DMS53 treated with DMSO at 0.1 percent for 48 hours (cell line): ENCODE data around the gene PEX11B.

ENCODE experiments used
- DNase-seq: peaks from one replicate; lab custom pipeline; 2025; ENCODE audit not compliant: unreplicated experiment; lab: John Stamatoyannopoulos, UW

Gene PEX11B, protein sequence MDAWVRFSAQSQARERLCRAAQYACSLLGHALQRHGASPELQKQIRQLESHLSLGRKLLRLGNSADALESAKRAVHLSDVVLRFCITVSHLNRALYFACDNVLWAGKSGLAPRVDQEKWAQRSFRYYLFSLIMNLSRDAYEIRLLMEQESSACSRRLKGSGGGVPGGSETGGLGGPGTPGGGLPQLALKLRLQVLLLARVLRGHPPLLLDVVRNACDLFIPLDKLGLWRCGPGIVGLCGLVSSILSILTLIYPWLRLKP

GRCh38 chr1:145918144-145918991 is at the start of gene PEX11B:
PEX11B (minus strand) TSS chr1:145918717; CDS start chr1:145918688, 29 bp downstream.
- peak; percentile 80 for DNase-seq

DNA sequence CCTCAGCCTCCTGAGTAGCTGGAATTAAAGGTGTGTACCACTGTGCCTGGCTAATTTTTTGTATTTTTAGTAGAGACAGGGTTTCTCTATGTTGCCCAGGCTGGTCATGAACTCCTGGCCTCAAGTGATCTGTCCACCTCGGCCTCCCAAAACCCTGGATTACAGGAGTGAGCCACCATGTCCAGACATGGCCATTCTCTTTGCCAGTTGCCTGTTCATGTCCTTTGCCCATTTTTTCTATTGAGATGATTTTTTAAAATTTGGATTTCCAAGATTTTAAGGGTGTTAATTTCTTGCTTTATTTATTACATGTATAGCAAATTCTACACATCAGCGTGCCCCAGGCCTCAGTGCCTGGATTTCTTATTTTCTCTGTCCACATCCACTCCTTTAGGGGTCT is 48.8 kb upstream of the PEX11B start:
- no peak for DNase-seq

- DNase-seq: no peak
Observed at GRCh38 chr1:145965119-145965744, 46.7 kb upstream of the PEX11B start.

DNA sequence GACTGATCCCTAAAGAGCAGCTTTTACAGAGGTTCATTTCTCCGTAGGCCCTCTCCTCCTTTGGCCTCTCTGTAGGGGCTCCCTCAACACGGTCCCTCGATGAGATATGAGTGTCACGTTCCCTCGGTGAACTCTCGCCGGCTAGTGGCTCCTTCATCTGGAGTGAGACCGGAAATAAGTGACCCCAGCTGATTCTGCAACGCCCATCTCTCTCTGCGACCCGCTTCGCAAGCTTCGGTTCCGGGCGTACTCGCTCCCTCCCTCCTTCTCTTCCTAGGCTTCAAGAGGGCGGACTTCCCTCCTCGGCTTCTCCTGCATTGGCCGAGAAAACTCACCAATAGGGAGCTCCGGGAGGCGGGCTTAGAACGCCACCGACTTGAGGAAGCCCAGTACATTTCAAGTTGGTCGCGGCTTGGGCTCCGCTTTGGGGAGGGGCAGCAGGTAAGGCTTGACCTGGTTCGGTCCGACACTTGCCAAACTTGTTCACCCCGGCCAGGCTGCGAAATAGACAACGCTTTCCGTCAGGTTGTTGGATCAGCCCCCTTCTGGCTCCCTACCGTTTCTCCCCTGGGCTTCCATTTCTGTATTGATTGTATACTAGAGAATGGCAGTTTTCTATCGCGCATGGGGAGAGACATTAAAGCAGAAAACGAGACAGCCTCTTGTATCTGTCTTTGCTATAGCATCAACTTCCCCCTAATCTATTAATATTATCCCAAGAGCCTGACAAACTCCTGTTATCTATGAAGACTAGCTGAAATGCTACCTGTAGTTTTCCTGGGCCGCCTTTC is 46.0 kb upstream of the PEX11B start, which contains the start of the genes ANKRD34A and POLR3GL:
Gene ANKRD34A, minus strand, starts transcription at position 248 of the 791 bp plus-strand sequence. CDS start 2,816 bp downstream, outside the sequence.
Gene POLR3GL, plus strand, starts transcription at position 363 of the 791 bp plus-strand sequence. CDS start 10,176 bp downstream, outside the sequence.
- DNase-seq: peak; percentile 92

- peak; percentile 30 for DNase-seq
Observed at GRCh38 chr1:145963265-145964019, 44.9 kb upstream of the PEX11B start.

DNA sequence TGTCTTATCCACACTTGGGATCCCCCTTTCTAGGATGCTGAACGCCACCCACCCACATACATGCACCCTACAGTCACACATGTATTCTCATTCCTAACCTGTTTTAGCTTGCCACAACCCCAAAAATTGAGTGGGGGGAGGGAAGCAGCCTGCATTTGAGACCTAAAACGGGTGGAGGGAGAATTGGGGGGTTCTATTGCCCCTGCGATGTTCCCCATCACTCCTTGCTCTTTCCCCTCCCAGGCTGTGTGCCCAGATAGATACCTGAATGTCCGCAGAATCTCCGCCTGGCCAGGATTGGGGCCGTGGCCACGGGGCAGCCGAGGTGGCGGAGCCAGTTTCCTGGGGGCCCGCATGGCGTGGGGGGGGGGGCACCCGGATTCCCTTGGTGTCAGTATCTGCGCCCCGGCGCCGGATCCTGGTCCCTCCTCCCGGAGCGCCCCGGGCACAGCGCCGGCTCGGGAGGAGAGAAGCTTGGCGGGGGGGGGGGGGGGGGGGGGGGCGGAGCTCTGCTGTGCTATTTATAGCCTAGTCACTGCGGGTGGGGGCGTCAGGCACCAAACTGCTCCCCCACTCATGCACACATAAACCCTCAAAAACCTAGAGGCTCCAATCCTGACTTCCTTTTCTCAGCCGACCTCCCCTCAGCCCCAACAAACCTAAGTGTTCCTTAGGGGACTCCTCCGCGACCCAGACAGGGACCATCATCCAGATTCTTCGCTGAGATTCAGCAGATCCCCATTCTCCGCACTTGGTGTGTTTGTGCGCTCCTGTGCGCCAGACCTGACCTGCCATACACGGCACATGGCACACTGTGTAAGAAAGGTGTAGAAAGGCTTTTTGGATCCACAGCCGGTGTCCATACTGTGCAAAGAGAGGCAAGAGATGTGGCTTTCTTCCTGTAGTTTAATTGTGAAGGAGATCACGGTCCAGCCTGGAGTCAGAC is 43.9 kb upstream of the PEX11B start:
- DNase-seq: no peak

GRCh38 chr1:145961425-145962156 is 43.1 kb upstream of the PEX11B start:
- DNase-seq: peak; percentile 43

GRCh38 chr1:145961109-145961424 is 42.5 kb upstream of the PEX11B start:
- DNase-seq: no peak

DNA sequence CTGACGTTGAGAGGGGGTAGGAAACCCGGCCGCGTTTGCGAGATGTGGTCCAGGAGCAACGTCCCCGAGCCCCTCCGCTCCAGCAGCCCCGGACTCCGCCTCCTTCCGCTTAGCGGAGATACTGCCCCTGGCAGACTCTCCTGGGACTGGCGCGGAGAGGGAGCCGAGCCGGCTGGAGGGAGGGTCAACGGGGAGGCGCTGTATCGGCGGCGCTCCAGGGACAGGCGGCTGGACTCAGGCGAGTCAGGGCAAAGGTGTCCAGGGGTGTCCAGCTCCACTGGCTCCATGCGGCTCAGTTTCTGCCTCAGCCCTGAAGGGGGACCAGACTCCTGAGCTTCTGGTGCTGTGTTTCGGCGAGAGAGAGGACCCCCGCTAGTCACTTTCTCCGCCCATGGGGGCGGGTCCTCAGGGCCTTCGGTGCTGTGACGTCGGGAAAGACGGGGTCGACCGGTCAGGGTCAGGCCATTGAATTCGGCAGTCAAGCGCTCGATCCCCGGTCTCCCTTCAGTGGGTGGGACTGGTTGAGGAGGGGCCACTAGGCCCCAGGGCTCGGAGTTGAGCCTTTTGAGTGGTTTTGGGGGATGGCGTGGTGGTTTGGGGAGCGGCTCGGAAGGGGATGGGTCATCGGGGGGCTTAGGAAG is 42.1 kb upstream of the PEX11B start:
- peak; percentile 45 for DNase-seq

DNA sequence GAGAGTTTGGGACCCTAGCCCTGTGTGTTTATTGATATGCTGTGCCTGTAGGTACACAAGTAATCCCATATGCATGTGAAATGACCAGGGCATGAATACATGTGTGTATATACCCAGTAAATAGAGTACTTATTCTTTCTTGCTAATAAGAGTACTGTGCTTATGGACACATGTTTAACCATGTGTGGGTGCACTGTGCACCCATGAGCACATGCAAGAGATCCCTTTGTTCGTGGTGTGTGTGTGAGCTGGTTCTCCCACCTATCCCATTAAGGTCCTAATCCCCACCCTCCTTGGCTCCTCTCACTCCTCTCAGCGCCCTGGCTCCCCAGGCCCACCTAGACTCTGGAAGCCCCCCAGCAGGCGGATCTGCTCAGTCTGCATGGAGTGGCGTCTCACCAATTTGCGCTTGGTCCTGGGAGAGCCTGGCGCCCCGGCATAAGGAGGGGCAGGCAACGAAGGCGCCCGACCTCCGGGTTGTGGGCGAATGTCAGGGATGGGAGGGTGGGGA is 41.5 kb upstream of the PEX11B start:
- no peak for DNase-seq

DNA sequence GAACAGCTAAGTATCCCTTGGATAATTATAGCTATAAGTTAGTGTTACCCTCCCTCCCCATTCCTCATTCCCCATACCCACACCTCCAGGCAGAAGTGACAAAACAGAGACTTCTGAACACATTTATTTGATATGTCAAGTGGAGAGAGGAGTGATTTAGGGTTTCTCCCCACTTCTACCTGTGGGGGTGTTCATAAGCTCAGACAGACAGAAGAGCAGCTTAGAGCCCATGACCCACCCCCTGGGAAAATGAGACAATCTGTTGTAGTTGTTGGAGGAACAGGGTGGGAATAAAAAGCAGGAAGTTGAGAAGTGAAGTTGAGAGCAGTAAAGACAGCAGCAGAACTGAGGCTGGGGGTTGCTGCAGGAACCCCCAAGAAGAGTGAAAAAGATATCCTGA is 40.8 kb upstream of the PEX11B start:
- no peak for DNase-seq

DNA sequence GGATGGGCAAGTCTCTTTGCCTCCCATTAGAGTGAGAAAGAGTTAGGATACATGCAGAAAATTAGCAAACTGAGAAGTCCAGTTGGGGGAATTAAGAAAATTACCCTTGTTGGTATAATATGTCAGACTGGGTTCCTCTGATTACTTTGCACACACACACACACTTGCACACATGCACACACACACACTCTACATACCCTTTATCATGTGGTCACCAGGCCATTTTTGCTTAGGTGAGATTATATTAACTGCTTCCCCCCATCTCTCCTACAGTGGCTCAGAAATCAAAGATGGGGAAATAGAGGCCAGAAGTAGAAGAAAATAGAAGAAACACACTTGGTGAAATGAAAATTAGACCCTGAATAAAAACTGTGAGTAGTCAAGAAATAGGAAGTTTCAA is 40.2 kb upstream of the PEX11B start:
- DNase-seq: no peak

GRCh38 chr1:145957443-145958319 is 39.2 kb upstream of the PEX11B start, which contains the start of gene LIX1L:
LIX1L (minus strand) TSS chr1:145958017; CDS start chr1:145957927, 90 bp downstream.
- DNase-seq: peak; percentile 95

- no peak for DNase-seq
Observed at GRCh38 chr1:145956781-145957442, 38.4 kb upstream of the PEX11B start.

DNA sequence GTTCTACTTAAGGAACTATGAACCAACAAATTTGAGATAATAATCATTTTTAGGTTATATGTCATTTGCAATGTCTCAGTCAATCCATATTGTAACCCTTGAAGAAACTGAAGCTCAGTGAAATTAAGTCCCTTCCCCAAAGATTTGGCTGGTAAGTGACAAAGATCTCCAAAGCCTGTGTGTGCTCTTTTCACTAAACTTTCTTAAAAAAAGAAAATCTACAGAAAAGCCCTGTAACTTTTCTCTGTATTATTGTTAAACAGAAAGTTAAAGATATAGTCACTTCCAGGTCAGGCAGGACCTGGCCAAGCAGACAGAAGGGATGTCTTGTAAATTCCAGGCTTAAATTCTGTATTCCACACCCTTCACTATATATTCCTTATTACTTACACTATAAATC is 37.8 kb upstream of the PEX11B start:
- no peak for DNase-seq

GRCh38 chr1:145955436-145955835 is 36.9 kb upstream of the PEX11B start:
- DNase-seq: no peak
